SK-N-SH treated with all-trans-retinoic acid at 6 μM for 48 hours (cell line): ENCODE data around the gene GPR68.

Experiments
- ATAC-seq: fragments of 200-7000 bp; cut with Tn5 transposase; 3 replicates; pipeline ENCODE4 v1.9.1; 2020; ENCODE audit warnings: mild to moderate bottlenecking, moderate library complexity
- ARNTL ChIP-seq: fragments of 450-650 bp; formaldehyde crosslinking; IDR thresholded peaks from 2 replicates; pipeline ENCODE4 v1.5.0; 2020; ENCODE audit warnings: low read depth, mild to moderate bottlenecking, moderate library complexity, borderline replicate concordance
- BACH2 ChIP-seq: fragments of 250-450 bp; sonication (Bioruptor Pico); IDR thresholded peaks from 2 replicates; pipeline ENCODE4 v1.9.0; 2021; ENCODE audit warnings: mild to moderate bottlenecking, borderline replicate concordance
- CSDC2 ChIP-seq: fragments of 250-450 bp; sonication (Bioruptor Pico); IDR thresholded peaks from 2 replicates; pipeline ENCODE4 v1.5.0; 2020; ENCODE audit warnings: mild to moderate bottlenecking, moderate library complexity
- CSRNP3 ChIP-seq: fragments of 250-450 bp; sonication (Bioruptor Pico); IDR thresholded peaks from 2 replicates; pipeline ENCODE4 v1.5.1; 2021; ENCODE audit warnings: mild to moderate bottlenecking, moderate library complexity
- ESRRG ChIP-seq: fragments of 250-450 bp; sonication (Bioruptor Pico); IDR thresholded peaks from 2 replicates; pipeline ENCODE4 v1.6.1; 2021; ENCODE audit warnings: mild to moderate bottlenecking
- GLIS3 ChIP-seq: fragments of 250-450 bp; sonication (Bioruptor Pico); IDR thresholded peaks from 2 replicates; pipeline ENCODE4 v1.5.0; 2020; ENCODE audit warnings: mild to moderate bottlenecking, moderate library complexity
- ISL1 ChIP-seq: fragments of 250-450 bp; sonication (Bioruptor Pico); IDR thresholded peaks from 2 replicates; pipeline ENCODE4 v2.1.2; 2022; ENCODE audit warnings: mild to moderate bottlenecking, moderate library complexity
- OSR1 ChIP-seq: fragments of 250-450 bp; sonication (Bioruptor Pico); IDR thresholded peaks from 2 replicates; pipeline ENCODE4 v1.8.0; 2022; ENCODE audit warnings: moderate library complexity, mild to moderate bottlenecking, inconsistent platforms
- PATZ1 ChIP-seq: fragments of 250-450 bp; sonication (Bioruptor Pico); IDR thresholded peaks from 2 replicates; pipeline ENCODE4 v1.8.0; 2020; ENCODE audit warnings: mild to moderate bottlenecking, moderate library complexity, borderline replicate concordance
- POU6F1 ChIP-seq: fragments of 250-450 bp; sonication (Bioruptor Pico); IDR thresholded peaks from 2 replicates; pipeline ENCODE4 v1.8.0; 2021; ENCODE audit warnings: low read depth, mild to moderate bottlenecking, moderate library complexity, borderline replicate concordance
- PPARA ChIP-seq: fragments of 250-450 bp; sonication (Bioruptor Pico); IDR thresholded peaks from 2 replicates; pipeline ENCODE4 v1.5.0; 2020; ENCODE audit warnings: mild to moderate bottlenecking, borderline replicate concordance
- RARB ChIP-seq: fragments of 250-450 bp; sonication (Bioruptor Pico); IDR thresholded peaks from 2 replicates; pipeline ENCODE4 v1.8.0; 2021; ENCODE audit warnings: mild to moderate bottlenecking, moderate library complexity
- SNAI2 ChIP-seq: fragments of 250-450 bp; sonication (Bioruptor Pico); IDR thresholded peaks from 2 replicates; pipeline ENCODE4 v1.5.0; 2020; ENCODE audit warnings: mild to moderate bottlenecking, moderate library complexity
- TCF4 ChIP-seq: fragments of 250-450 bp; sonication (Bioruptor Pico); IDR thresholded peaks from 2 replicates; pipeline ENCODE4 v1.8.0; 2021; ENCODE audit warnings: mild to moderate bottlenecking, moderate library complexity, borderline replicate concordance
- TOX ChIP-seq: fragments of 250-450 bp; sonication (Bioruptor Pico); IDR thresholded peaks from 2 replicates; pipeline ENCODE4 v1.8.0; 2021; ENCODE audit warnings: mild to moderate bottlenecking, moderate library complexity, borderline replicate concordance
- TSHZ2 ChIP-seq: fragments of 250-450 bp; sonication (Bioruptor Pico); IDR thresholded peaks from 2 replicates; pipeline ENCODE4 v1.5.0; 2020; ENCODE audit warnings: mild to moderate bottlenecking, moderate library complexity
- ZC3H10 ChIP-seq: fragments of 250-450 bp; sonication (Bioruptor Pico); IDR thresholded peaks from 2 replicates; pipeline ENCODE4 v1.5.1; 2021; ENCODE audit warnings: mild to moderate bottlenecking, moderate library complexity
- ZFP3 ChIP-seq: fragments of 250-450 bp; sonication (Bioruptor Pico); IDR thresholded peaks from 2 replicates; pipeline ENCODE4 v1.5.0; 2020; ENCODE audit warnings: mild to moderate bottlenecking, moderate library complexity
- ZFP30 ChIP-seq: fragments of 450-650 bp; formaldehyde crosslinking; IDR thresholded peaks from 2 replicates; pipeline ENCODE4 v1.5.0; 2022; ENCODE audit warnings: mild to moderate bottlenecking, moderate library complexity
- ZNF565 ChIP-seq: fragments of 450-650 bp; formaldehyde crosslinking; conservative IDR thresholded peaks from 2 replicates; pipeline ENCODE4 v1.5.0; 2020; ENCODE audit warnings: low read depth, mild to moderate bottlenecking, moderate library complexity
- ZNF70 ChIP-seq: fragments of 450-650 bp; formaldehyde crosslinking; IDR thresholded peaks from 2 replicates; pipeline ENCODE4 v1.5.0; 2020; ENCODE audit warnings: mild to moderate bottlenecking, moderate library complexity
- ZNF8 ChIP-seq: fragments of 450-650 bp; formaldehyde crosslinking; IDR thresholded peaks from 2 replicates; pipeline ENCODE4 v1.5.0; 2020; ENCODE audit warnings: mild to moderate bottlenecking, moderate library complexity
- TF ChIP-seq, protein P1 (sequence below): fragments of 250-450 bp; sonication (Bioruptor Pico); IDR thresholded peaks from 2 replicates; pipeline ENCODE4 v1.5.1; 2020; ENCODE audit warnings: low read depth, mild to moderate bottlenecking, moderate library complexity

The GPR68 gene

DNA sequence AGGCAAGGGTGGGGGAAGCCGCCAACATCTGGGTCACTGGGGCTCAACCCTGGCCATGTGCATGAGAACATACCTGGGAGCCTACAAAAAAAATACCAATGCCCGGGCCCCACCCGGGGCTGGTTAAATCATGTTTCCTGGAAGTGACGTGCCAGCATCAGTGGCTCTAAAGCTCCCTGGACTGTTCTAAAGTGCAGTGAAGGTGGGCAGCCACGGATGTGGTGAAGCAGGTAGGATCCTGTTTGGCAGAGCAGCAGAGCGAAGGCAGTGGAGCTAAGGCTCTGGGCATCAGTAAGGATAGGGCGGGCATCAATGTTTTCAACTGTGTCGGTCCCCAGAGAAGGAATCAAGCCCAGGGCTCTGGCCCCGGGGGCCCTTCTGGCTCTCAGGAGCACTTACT is 525 bp upstream of the GPR68 start:
- no peak for ATAC-seq
- no peak for TF ChIP-seq CSDC2 (CRISPR knock-in tag)

GRCh38 chr14:91243074-91243471 is 1.4 kb downstream of the GPR68 start:
- no peak for TF ChIP-seq RARB (CRISPR knock-in tag)
- TF ChIP-seq ARNTL (CRISPR knock-in tag) = no peak
- no peak for TF ChIP-seq ZNF565 (CRISPR knock-in tag)
- no peak for TF ChIP-seq ZNF8
- TF ChIP-seq, protein P1, sequence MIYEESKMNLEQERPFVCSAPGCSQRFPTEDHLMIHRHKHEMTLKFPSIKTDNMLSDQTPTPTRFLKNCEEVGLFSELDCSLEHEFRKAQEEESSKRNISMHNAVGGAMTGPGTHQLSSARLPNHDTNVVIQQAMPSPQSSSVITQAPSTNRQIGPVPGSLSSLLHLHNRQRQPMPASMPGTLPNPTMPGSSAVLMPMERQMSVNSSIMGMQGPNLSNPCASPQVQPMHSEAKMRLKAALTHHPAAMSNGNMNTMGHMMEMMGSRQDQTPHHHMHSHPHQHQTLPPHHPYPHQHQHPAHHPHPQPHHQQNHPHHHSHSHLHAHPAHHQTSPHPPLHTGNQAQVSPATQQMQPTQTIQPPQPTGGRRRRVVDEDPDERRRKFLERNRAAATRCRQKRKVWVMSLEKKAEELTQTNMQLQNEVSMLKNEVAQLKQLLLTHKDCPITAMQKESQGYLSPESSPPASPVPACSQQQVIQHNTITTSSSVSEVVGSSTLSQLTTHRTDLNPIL = no peak
- no peak for TF ChIP-seq CSDC2 (CRISPR knock-in tag)
- no peak for TF ChIP-seq ZNF70 (CRISPR knock-in tag)
- TF ChIP-seq SNAI2 (CRISPR knock-in tag) = no peak
- TF ChIP-seq TCF4 = no peak
- no peak for TF ChIP-seq ESRRG (CRISPR knock-in tag)
- TF ChIP-seq OSR1 (CRISPR knock-in tag) = no peak
- no peak for TF ChIP-seq ISL1
- TF ChIP-seq PPARA (CRISPR knock-in tag) = no peak
- no peak for ATAC-seq

DNA sequence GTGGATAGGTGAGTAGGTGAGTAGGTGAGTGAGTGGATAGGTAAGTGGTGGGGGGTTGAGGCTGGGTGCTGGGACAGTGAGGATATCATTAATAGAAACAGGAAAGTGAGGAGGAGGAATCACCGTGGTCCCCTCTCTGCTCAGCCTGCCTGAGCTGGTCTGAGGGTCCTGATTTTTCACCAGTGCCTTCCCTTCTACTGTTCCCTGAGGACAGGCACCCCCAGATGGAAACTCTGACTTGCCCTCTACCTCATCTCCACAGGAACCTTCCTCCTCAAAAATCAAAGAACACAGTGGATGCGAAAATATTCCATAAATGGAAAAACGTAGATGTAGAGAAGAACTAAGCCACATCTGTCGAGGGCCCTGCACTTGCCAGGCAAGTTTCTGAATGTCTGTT is 1.9 kb downstream of the GPR68 start:
- no peak for ATAC-seq
- TF ChIP-seq ZFP30 (CRISPR knock-in tag) (no peak), ZNF8 (no peak), CSRNP3 (CRISPR knock-in tag) (no peak), GLIS3 (CRISPR knock-in tag) (no peak), PPARA (CRISPR knock-in tag) (no peak), ARNTL (CRISPR knock-in tag) (no peak), CSDC2 (CRISPR knock-in tag) (no peak), ZFP3 (CRISPR knock-in tag) (no peak), TOX (CRISPR knock-in tag) (no peak), ZNF70 (CRISPR knock-in tag) (no peak), BACH2 (CRISPR knock-in tag) (no peak), POU6F1 (no peak)

DNA sequence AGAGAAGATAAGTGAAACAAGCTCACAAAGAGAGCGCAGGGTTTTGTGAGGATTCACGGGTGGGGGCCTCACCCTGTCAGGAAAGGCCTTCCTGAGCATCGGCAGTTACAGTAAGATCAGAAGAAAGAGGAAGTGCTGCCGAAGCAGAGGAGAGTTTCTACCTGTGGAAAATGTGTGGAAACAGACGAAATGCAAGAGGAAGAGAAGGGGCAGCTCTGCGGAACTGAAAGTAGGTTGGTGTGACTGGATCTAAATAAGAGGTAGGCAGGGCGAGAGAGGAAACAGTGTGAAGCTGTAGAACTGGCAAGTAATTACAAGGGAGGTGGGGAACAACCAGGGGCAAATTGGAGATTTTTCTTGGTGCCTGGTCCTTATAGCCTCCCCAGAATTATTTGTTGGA is 2.6 kb downstream of the GPR68 start:
- no peak for ATAC-seq
- no peak for TF ChIP-seq ZFP3 (CRISPR knock-in tag)
- no peak for TF ChIP-seq TSHZ2 (CRISPR knock-in tag)
- TF ChIP-seq ZC3H10 (CRISPR knock-in tag) = no peak
- TF ChIP-seq POU6F1 = no peak
- TF ChIP-seq PPARA (CRISPR knock-in tag) = no peak
- TF ChIP-seq PATZ1 = no peak
- TF ChIP-seq BACH2 (CRISPR knock-in tag) = no peak
- no peak for TF ChIP-seq ARNTL (CRISPR knock-in tag)
- TF ChIP-seq RARB (CRISPR knock-in tag) = no peak
- no peak for TF ChIP-seq SNAI2 (CRISPR knock-in tag)
- TF ChIP-seq OSR1 (CRISPR knock-in tag) = no peak
- TF ChIP-seq, protein P1 = no peak
- no peak for TF ChIP-seq CSRNP3 (CRISPR knock-in tag)
